ENCODE measurements around the gene SMIM13.

DNA sequence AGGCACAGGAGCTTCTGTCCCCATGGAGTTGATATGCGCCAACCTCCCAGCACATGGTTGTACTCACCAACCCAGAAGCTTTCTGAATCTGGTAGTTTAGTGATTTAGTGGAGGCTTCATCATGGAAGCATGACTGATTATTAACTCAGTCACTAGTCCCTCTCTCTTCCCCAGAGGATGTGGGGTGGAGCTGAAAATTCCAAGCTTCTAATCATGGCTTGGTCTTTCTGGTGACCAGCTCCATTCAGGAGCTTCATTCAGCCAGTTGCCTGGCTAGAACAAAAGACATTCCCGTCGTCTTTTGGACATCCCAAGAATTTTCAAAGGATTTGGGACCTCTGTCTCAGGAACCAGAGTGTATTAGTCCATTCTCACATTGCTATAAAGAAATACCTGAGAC, 13.3 kb upstream of the SMIM13 start:
- TF ChIP-seq POLR2A (IDR thresholded peaks at IDR 0.05) = no peak
- no peak for TF ChIP-seq POLR2AphosphoS5 (IDR thresholded peaks at IDR 0.05)

Data from transverse colon (tissue), 3 donors.